Hepatic stellate cell (primary cell): ENCODE measurements around the gene ADRM1.

Experiments used
- DNase-seq: peaks from one replicate; pipeline ENCODE4 v3.0.0; 2011; ENCODE audit warnings: low spot score

The ADRM1 gene

DNA sequence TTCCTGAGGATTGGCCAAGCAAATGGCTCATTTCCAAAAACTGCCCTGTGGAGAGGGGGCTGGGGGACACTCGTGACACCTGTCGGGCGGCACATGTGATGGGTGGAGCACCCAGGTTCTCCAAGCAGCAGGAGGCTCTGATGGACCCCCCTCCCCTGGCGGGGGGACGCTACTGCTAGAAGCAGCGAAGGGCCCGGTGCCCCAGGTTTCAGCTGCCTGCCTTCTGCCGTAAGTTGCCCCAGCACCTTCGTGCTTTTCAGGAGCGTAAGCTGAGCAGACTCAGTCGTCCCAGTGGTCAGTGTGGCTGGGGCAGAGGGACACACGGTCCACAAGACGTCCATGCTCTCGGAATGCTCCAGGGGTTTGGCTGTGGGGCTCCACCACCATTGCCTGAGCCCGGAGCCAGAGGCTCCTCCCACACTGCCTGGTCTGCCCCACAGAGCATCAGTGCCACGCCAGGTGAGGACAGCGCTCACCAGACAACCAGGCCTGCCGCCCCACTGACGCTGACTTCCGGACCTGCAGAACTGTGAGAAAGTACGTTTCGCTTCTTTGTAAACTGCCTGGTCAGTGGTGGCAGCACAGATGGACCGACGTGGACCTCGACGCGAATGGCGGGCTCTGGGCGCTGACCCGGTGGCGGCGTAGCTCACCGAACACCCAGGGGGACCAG is 4.1 kb upstream of the ADRM1 start:
- DNase-seq: no peak

DNA sequence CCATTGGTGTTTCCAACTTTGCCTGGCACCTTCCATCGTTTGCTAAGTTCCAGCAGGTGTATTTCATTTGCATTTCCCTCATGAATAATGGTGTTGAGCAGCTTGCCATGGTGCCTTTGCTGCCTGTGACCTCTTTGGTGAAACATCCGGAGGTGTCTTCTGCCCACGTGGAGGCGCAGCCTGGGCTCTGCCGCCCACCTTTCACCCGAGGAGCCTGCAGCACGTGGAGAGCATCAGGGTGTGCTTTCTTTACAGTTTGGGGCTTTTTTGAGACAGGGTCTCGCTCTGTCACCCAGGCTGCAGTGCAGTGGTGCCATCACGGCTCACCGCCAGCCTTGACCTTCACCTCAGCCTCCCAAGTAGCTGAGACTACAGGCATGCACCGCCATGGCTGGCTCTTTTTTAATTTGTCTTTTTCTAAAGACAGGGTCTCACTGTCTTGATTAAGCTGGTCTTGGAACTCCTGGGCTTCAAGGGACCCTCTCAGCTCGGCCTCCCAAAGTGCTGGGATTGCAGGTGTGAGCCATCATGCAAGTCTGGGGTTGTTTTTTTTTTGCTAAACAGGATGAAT is 3.0 kb upstream of the ADRM1 start:
- DNase-seq: no peak

DNA sequence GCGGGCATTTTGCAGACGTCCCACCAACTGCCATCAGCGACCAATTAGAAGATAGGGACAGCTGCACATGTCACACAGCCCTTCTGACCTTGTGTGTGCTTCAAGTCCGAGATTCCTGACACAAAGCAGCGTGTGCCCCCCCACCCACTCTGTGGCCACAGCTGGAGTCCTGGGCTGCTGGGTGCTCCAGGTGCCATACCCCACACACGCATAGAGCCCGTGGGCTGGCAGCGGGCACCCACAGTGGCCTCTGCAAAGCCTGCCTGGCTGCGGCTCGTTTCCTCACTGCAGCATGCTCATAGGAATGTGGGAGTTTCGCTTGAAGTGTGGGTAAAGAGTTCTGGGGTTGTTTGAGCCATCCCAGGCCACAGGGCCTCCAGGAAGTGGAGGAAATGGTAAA is 2.5 kb upstream of the ADRM1 start:
- no peak for DNase-seq

DNA sequence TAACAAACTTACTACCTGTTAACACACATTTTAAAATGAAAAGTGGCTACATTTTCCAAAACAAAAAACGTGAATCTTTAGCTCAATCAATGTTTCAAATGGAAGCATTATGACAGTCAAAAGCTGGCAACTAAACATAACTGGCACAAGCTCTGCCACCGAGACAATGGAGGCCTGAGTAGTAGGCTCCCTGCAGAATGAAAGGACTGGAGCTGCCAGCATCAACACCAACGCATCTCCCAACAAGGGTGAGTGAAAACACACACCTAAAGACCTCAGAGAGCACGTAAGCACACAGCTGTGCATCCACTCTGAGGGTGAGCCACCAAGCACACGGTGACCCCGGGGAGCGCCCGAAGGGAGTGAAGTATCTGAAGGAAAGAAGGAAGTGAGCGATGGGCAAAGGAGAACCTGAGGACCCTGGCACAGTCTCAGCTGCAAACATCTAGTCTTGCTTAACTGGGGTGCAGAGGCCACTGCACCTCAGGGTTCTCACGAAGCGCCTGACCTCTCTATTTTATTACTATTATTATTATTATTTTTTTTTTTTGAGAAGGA is 1.6 kb upstream of the ADRM1 start:
- DNase-seq: no peak

DNA sequence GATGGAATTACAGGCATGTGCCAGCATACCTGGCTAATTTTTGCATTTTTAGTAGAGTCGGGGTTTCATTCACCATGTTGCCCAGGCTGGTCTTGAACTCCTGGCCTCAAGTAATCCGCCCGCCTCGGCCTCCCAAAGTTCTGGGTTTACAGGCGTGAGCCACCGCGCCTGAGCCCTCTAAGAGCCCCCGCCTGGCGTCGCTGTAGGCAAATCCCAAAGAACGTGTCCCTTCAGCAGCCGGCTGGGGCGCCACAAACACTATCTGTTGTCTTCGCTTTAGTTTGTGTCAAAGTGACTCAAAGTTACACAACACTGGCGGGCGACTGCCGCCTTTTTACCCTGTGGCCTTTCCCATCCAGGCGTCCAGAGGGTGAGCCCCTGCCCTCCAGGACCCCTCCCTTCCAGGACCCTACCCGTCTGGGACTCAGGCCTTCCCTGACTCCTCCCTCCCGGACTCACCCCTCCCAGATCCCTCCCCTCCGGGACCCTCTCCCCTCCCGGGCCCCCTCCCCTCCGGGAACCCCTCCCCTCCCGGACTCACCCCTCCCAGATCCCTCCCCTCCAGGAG is 940 bp upstream of the ADRM1 start:
- peak; percentile 94 for DNase-seq

DNA sequence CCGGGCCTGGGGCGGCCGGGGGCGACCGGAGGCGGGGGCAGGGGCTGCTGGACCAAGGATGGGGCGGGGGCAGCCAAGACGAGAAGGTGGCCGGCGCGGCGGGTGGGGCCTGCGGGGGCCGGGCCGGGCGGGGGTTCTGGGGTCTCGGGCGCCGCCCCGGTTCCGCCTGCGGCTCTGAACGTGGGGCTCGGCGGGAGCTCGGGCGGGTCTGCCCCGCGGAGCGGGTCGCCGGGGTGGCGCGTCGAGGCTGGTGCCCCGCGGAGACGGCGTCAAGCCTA is 204 bp downstream of the ADRM1 start:
- DNase-seq: no peak

DNA sequence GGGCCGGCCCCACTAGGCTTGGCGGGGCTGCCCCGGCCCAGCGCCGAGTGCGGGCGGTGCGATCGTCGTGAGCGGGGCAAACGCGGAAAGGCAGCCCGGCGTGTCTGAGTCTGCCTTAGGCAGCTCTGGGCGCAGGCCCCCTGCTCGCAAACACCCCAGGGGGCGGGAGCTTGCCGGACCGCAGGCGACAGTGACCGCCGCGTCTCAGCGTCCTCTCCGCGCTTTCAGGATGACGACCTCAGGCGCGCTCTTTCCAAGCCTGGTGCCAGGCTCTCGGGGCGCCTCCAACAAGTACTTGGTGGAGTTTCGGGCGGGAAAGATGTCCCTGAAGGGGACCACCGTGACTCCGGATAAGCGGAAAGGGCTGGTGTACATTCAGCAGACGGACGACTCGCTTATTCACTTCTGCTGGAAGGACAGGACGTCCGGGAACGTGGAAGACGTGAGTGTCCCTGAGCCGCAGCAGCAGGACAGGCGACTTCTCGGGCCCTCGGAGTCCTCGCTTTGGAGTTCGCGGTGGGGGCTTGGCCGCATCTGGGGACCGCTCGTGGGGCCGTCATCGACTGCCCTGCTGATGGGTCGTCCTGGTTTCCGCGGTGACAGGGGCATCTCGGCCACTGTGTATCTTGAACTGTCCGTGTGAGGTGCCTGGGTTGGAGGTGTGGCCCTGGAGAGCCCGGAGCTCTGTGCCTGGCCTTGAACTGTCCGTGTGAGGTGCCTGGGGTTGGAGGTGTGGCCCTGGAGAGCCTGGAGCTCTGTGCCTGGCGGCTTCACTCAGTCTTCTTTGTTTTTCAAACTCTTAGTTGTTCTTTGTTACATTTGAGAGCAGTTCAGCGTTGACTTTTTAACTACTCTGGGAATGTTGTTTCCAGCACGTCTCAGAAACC is 786 bp downstream of the ADRM1 start:
- peak; percentile 47 for DNase-seq

DNA sequence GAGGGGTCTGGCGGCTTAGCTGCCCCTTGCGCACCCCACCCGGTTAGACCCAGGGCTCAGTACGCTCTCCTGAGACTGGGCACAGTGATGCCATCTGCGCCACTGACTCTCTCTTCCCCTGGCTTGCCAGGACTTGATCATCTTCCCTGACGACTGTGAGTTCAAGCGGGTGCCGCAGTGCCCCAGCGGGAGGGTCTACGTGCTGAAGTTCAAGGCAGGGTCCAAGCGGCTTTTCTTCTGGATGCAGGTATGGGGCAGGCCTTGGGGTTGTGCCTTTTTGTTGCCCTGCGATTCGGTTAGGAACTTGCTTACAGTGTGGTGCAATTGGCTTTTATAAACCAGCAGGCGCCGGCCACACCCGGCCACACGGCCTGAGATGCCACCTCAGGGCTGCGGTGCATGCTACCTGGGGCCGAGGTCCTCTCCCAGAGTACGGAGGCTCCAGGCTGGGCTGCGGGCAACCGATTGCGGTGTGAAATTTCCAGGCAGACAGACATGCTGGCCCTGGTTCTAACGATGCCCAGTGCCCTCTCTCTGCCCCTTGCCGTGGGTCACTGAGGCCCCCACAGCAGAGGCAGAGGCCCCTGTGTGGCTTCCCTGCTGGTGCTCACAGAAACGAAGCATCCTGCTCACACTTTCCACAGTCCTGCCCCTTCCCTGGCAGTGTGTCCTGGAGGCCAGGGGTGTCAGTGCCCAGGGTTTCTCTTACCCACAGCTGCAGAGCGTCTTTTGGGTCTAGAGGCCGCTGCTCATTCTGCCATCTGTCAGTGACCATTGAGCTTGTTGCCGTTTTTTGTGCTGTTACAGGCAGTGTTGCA is 1.7 kb downstream of the ADRM1 start:
- DNase-seq: no peak

DNA sequence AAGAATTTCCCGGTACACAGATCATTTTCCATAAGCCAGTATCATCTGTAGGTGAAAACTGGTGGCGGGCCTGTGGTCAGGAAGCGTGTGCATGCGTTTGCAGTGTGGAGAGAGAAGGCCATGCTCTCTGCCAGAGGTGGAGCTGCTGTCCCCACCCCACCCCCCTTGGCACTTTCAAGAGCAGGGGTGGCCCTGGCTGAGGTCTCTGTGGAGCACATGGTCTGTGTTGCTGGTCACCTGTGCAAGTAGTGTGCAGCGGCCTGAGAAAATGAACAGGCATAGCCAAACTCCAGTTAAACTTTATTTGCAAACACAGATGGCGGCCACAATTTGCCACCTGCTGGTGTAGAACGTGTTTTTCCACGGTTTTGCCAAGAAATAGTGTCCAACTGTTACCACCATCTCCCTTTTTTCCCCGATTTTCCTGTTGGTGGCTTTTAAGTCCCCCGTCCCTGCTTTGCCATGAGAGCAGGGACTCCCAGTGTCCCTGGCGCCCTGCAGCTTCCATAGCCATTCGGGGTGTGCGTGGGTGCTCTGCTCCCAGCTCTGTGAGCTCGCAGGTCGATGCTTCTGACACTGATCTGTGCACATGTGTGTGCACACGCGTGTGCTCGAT is 2.5 kb downstream of the ADRM1 start:
- DNase-seq: no peak

DNA sequence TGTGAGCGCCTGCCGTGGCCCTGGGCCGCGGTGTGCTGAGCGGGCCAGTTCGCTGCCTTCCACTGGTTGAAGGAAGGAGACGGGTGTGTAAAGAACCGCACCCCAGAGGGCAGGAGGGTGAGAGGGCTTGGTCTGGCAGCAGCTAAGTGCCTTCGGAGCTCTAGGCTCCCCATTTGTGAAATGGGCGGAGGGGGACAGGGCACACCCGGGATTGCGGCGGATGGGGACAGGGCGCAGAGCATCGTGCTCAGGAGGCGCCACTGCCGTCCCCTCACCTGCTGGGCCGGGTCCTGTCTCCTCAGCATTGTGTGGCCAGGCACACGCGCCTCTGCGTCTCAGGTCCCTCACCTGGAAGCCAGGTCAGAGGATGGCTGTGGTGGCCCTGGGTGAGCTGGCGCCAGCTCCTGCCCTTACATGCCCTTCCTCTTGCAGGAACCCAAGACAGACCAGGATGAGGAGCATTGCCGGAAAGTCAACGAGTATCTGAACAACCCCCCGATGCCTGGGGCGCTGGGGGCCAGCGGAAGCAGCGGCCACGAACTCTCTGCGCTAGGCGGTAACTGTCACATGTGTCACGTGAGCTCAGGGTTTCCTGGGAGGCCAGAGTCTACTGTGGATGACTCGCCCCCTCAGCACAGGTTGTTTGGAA is 3.1 kb downstream of the ADRM1 start:
- DNase-seq: no peak

DNA sequence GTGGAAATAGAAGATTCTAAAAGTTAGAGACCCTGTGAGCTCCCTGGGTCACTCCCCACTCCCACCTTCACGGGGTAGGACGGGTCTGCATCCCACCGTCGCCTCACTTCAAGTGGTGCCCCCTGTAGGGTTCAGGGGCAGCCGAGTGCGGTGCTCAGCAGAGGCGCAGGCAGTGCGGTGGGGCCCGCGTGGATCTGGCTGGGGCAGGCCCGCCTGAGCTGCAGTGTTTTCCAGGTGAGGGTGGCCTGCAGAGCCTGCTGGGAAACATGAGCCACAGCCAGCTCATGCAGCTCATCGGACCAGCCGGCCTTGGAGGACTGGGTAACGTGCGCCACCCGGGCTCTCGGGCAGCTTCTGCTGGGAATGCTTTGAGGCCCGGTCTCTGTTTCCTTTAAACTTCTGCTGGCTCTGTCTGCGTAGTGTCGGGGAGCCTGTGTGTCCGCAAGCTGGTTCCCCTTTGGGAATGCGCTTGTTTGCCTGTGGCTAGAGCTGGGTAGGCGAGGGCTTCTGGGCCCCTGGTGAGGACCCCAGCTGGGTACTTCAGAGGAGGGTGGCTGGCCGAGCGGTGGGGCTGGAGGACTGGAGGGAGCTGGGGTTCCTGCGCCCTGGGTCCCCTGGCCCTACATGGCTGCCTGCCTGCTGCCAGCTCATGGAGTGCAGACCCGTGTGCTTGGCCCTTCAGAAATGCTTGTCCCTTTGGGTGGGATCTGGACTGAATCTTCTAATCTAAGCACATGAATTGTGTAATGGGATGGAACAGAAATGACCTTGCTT is 3.8 kb downstream of the ADRM1 start:
- no peak for DNase-seq

DNA sequence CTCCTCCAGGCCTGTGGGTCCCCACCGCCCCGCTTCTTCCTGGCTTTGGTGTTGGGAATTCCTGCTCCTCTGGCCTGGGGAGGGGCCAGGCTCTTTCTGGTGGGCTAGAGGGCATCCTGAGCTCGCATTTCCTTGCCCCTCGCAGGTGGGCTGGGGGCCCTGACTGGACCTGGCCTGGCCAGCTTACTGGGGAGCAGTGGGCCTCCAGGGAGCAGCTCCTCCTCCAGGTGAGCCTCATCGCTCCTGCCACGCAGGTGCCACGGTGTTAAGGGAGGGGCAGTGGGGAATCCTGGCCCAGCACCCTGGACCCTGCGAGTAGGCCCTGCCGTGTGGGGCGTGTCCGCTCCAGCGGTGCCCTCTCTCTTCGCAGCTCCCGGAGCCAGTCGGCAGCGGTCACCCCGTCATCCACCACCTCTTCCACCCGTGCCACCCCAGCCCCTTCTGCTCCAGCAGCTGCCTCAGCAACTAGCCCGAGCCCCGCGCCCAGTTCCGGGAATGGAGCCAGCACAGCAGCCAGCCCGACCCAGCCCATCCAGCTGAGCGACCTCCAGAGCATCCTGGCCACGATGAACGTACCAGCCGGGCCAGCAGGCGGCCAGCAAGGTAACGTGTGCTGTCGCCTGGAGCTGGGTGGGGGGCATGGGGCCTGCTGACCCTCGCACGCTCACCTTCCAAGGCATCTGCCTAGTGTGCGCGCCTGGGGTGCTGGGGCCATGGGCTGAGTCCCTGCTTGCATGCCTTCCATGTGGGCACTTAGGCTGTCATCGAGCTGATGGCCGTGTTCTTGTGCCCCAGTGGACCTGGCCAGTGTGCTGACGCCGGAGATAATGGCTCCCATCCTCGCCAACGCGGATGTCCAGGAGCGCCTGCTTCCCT is 4.7 kb downstream of the ADRM1 start:
- no peak for DNase-seq

DNA sequence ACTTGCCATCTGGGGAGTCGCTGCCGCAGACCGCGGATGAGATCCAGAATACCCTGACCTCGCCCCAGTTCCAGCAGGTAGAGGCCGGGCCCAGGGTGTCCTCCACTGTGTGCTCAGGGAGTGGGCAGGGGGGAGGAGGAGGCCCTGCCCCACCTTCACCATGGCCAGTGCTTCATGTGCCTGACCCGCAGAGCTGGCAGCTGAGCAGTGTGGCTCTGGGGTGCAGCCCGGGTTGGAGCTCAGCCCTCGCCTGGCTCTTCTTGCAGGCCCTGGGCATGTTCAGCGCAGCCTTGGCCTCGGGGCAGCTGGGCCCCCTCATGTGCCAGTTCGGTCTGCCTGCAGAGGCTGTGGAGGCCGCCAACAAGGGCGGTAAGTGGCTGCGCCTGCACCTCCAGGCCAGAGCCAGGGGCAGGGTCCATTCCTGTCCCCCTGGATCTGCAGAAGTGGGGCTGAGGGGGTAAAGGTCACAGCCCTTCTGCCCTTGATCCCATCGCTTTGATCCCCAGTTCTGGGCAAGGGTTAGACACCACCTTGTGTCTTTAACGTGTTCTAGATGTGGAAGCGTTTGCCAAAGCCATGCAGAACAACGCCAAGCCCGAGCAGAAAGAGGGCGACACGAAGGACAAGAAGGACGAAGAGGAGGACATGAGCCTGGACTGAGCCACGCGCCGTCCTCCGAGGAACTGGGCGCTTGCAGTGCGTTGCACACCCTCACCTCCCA is 5.5 kb downstream of the ADRM1 start:
- no peak for DNase-seq

DNA sequence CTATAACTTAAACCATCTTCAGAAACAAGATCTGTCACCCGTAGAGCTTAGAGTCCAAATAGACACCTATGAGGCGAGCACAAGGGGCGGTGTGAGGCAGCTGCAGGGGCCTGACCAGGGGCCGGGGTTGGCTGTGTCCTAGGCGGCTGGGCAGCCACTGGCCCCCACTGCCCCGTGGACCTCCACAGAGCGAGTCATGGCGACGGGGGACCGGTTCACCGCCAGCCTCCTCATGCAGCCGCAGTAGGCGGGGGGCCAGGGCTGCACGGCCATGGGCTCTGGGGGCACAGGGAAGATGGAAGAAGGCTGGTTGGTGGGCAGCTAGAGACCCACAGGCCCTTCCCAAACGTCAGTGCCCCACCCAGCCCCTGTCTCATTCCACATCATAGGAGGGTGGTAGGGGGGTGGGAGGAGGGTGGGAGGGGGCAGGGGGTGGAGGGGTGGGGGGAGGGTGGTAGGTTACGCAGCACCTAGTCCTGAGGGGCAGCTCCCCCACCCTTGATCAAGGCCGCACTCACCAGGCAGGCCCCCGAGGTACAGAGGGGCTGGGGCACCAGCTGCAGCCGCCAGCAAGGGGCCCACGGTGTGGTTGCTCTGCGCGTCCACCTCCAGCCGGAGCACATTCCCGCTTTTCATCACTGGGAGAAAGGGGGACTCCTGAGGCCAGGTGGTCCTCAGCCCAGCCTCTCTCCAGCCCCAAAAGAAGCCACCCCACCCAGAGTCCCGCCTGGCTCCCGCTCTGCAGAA is 6.6 kb downstream of the ADRM1 start:
- DNase-seq: no peak

DNA sequence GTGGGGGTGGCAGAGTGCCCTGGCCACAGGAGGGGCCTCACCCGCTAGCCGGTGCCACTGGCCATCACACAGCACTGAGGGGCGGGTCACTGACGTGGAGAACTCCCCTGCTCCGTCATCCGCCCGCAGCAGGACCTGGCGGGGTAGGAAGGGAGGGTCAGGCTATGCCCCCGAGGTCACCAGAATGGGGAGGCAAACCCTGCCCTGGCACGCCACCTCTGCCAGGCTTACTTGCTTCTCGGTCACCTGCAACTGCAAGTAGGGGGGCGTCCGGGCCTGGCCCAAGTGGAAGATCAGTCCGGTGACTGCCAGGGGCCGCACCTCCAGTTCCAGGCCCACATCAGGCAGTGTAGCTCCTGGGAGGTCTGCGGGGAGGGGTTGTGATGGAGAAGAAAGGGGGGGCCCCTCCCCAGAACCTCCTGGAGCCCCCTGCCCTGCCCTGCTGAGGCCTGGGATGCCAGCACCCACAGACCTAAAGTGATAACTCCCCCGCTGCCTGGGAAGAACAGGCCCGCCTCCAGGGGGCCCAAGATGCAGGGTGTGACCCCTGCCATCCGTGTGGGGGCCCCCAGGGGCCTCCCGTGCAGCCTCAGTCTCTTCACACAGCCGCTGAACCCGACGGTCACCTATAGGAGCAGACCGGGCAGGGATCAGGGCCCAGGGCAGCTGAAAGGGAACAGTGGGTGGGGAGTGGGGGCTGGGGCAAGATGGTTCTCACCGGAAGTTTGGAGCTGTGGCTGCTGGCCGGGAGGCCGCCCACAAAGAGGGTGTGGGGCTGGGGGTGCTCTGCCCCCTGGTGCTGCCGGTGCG is 7.4 kb downstream of the ADRM1 start:
- DNase-seq: no peak

DNA sequence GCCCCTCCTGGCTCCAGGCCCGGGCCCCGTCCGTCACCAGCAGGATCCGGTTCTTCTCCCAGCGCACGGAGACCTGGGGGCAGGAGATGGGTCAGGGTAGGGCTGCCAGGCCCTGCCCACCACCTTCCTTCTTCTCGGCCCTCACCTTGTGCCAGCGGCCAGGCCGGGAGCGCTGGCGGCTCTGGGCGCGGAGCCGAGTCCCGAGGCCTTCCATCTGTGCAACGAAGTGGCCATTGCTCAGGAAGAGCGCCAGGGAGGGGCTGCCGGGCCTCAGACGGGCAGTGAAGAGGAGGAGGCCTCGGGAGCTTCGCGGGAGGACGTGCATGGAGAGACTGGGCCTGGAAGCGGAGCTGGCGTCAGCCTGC is 7.9 kb downstream of the ADRM1 start:
- DNase-seq: no peak

DNA sequence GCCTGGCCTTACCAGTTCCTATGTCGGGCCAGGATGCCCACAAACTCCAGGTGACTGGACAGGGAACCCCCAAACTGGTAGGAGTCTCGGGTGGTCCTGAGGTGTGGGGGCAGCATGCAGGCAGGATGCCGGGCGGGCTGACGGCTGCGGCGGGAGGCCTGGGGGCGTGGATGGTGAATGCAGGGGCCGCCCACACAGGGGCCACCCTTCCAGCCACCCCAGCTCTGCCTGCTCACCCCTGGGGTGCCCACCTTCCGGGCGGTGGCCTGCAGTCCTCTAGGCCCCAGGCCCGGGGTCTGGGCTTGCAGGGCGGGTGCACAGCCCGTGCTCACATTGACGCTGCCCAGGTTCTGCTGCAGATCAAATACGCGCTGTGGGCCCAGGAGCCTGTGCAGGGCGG is 8.4 kb downstream of the ADRM1 start:
- DNase-seq: no peak
